Measurements from ENCODE around the gene PI4KB. TPM values are rescaled to one million over a fixed set of nuclear protein-coding genes. Genes with fewer than 3 reads are reported as not detected.
A peak's percentile ranks its signal among the peaks of the same experiment; 100 is the strongest.
"Not testable (repeated sequence)": the region's sequence is repeated elsewhere in the genome, so short reads cannot be mapped to it uniquely, and the experiment has no call there.

The PI4KB gene
- 19.7 and 21.2 TPM in 2 replicates for total RNA-seq (2014; rRNA removed; shearing (Covaris generic))

- peak; percentile 96 for DNase-seq (ENCODE audit: low spot score)
These were observed at the start of gene PI4KB for GRCh38 chr1:151327223-151327902. TSS of gene PI4KB (minus strand) at chr1:151327416. CDS start at chr1:151316481, 10,935 bp downstream.

- no peak for DNase-seq (ENCODE audit: low spot score)
These were observed 46.0 kb upstream of the PI4KB start for GRCh38 chr1:151373196-151373595.

- DNase-seq (ENCODE audit: low spot score): no peak
These were observed 45.1 kb upstream of the PI4KB start, which contains the start of gene SELENBP1 for GRCh38 chr1:151372058-151372934. TSS of gene SELENBP1 (minus strand) at chr1:151372705. CDS start at chr1:151372641, 64 bp downstream.

GRCh38 chr1:151371370-151372057 lies 44.3 kb upstream of the PI4KB start:
- DNase-seq (ENCODE audit: low spot score): no peak

- no peak for DNase-seq (ENCODE audit: low spot score)
These were observed 43.1 kb upstream of the PI4KB start for GRCh38 chr1:151370211-151370911.

GRCh38 chr1:151369621-151370048 lies 42.4 kb upstream of the PI4KB start:
- DNase-seq (ENCODE audit: low spot score): no peak

GRCh38 chr1:151369302-151369610 lies 42.0 kb upstream of the PI4KB start:
- no peak for DNase-seq (ENCODE audit: low spot score)

- DNase-seq (ENCODE audit: low spot score): no peak
These were observed 41.4 kb upstream of the PI4KB start for GRCh38 chr1:151368393-151369301.

GRCh38 chr1:151367658-151368392 lies 40.6 kb upstream of the PI4KB start:
- DNase-seq (ENCODE audit: low spot score): no peak

- DNase-seq (ENCODE audit: low spot score): no peak
These were observed 37.8 kb upstream of the PI4KB start for GRCh38 chr1:151364996-151365395.

GRCh38 chr1:151362308-151363155 lies 35.3 kb upstream of the PI4KB start:
- no peak for DNase-seq (ENCODE audit: low spot score)

- no peak for DNase-seq (ENCODE audit: low spot score)
These were observed 34.7 kb upstream of the PI4KB start for GRCh38 chr1:151361883-151362282.

- DNase-seq (ENCODE audit: low spot score): no peak
These were observed 29.5 kb upstream of the PI4KB start for GRCh38 chr1:151356696-151357095.

- DNase-seq (ENCODE audit: low spot score): no peak
These were observed 25.0 kb upstream of the PI4KB start for GRCh38 chr1:151352021-151352718.

GRCh38 chr1:151350323-151350722 lies 23.1 kb upstream of the PI4KB start:
- not testable (repeated sequence) for DNase-seq (ENCODE audit: low spot score)

- no peak for DNase-seq (ENCODE audit: low spot score)
These were observed 20.5 kb upstream of the PI4KB start for GRCh38 chr1:151347523-151348246.

- DNase-seq (ENCODE audit: low spot score): peak; percentile 96
These were observed 19.7 kb upstream of the PI4KB start, which contains the start of gene RFX5 for GRCh38 chr1:151346769-151347522. TSS of gene RFX5 (minus strand) at chr1:151347252. CDS start at chr1:151346320, 932 bp downstream.
